HG02973 (cell line): ENCODE data around the gene MAP3K20.
"Not testable (repeated sequence)": the region's sequence is repeated elsewhere in the genome, so short reads cannot be mapped to it uniquely, and the experiment has no call there.

ENCODE experiments used
- ATAC-seq: cut with Tn5 transposase; IDR thresholded peaks from one replicate; pipeline ENCODE4 v1.9.1; 2021; ENCODE audit warnings: moderate library complexity; ENCODE audit not compliant: unreplicated experiment

Gene MAP3K20

GRCh38 chr2:173264151-173264550 lies 188.5 kb downstream of the MAP3K20 start:
- no peak for ATAC-seq

GRCh38 chr2:173264603-173265366 lies 189.1 kb downstream of the MAP3K20 start:
- peak; percentile 96 for ATAC-seq

GRCh38 chr2:173271135-173271534 lies 195.5 kb downstream of the MAP3K20 start:
- ATAC-seq = no peak

GRCh38 chr2:173271825-173272224 lies 196.2 kb downstream of the MAP3K20 start:
- no peak for ATAC-seq

GRCh38 chr2:173272849-173273248 lies 197.2 kb downstream of the MAP3K20 start:
- no peak for ATAC-seq

GRCh38 chr2:173278794-173279526 lies 203.3 kb downstream of the MAP3K20 start:
- no peak for ATAC-seq

- ATAC-seq = no peak
These were observed 203.9 kb downstream of the MAP3K20 start for GRCh38 chr2:173279527-173279868.

GRCh38 chr2:173280853-173281252 lies 205.2 kb downstream of the MAP3K20 start:
- no peak for ATAC-seq

- ATAC-seq = not testable (repeated sequence)
These were observed 206.3 kb downstream of the MAP3K20 start for GRCh38 chr2:173281898-173282297.

- no peak for ATAC-seq
These were observed 207.3 kb downstream of the MAP3K20 start for GRCh38 chr2:173282795-173283545.

- peak; percentile 85 for ATAC-seq
These were observed 210.6 kb downstream of the MAP3K20 start for GRCh38 chr2:173286153-173286809.

GRCh38 chr2:173287594-173287993 lies 211.9 kb downstream of the MAP3K20 start:
- ATAC-seq = no peak

- ATAC-seq = no peak
These were observed 212.9 kb downstream of the MAP3K20 start for GRCh38 chr2:173288561-173288960.

- no peak for ATAC-seq
These were observed 214.4 kb downstream of the MAP3K20 start for GRCh38 chr2:173290046-173290445.

- no peak for ATAC-seq
These were observed 214.9 kb downstream of the MAP3K20 start for GRCh38 chr2:173290518-173290917.

- ATAC-seq = no peak
These were observed 215.8 kb downstream of the MAP3K20 start for GRCh38 chr2:173291412-173291811.

- ATAC-seq = no peak
These were observed 220.6 kb downstream of the MAP3K20 start for GRCh38 chr2:173296235-173296634.

GRCh38 chr2:173298536-173299097 lies 223.0 kb downstream of the MAP3K20 start:
- no peak for ATAC-seq

GRCh38 chr2:173299764-173300163 lies 224.1 kb downstream of the MAP3K20 start:
- no peak for ATAC-seq

- ATAC-seq = no peak
These were observed 224.8 kb downstream of the MAP3K20 start for GRCh38 chr2:173300458-173300857.

GRCh38 chr2:173301549-173301948 lies 225.9 kb downstream of the MAP3K20 start:
- not testable (repeated sequence) for ATAC-seq
